ENCODE measurements around the gene BMAL1. TPM values are rescaled to one million over a fixed set of nuclear protein-coding genes. Genes with fewer than 3 reads are reported as not detected.

Gene BMAL1
- total and polyA plus RNA-seq, 2 of the 8 experiments (the other 6 are each of a cell fraction or from before 2014, with no cell fraction given): 6.8 to 6.9 TPM

DNA sequence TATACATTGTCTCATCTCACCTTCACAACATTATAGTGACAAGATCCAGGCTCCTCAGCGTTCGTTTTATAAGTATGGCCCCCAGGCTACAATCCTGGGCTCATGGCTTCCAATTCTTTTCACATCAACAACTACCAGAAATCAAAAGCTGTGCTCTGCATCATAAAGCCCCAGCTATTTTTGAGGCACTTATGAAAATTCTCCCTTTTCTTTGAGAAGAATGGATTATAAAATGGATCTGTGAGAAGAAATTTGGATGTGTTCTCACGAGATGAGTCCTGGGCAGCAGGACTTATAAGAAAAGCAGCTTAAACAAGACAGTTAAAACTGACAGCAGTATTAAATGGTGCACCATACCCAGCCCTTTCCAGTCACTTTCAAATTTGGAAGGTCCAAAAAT lies 105.2 kb downstream of the BMAL1 start:
- Histone ChIP-seq H2BK120ac (replicated peaks; ENCODE audit: low read depth, low read length) (no peak overlapping the region), H3K79me1 (ENCODE audit: low read depth, low read length) (no peaks in the 10 kb centered on the region), H3K9ac (replicated peaks in 1 of 4; ENCODE audit: extremely low read depth in 1 of 4, low read depth in 3 of 4, low read length in 3 of 4) (no peak overlapping the region), H2BK5ac (ENCODE audit: low read depth, low read length) (no peak overlapping the region), H3K9me3 (ENCODE audit: insufficient read depth in 2 of 2, low read depth in 1 of 2, low read length in 1 of 2) (no peaks in the 10 kb centered on the region), H3K18ac (ENCODE audit: extremely low read depth, low read length) (no peak overlapping the region), H3K56ac (replicated peaks; ENCODE audit: insufficient read length, low read depth, low read length) (no peak overlapping the region), H3K14ac (ENCODE audit: insufficient read length) (no peak overlapping the region), H4K91ac (replicated peaks; ENCODE audit: insufficient read length, low read length) (no peak overlapping the region), H3K4me2 (ENCODE audit: insufficient read depth in 1 of 2, low read depth in 2 of 2, low read length in 2 of 2) (no peak overlapping the region), H3K79me2 (ENCODE audit: control insufficient read depth in 1 of 2, insufficient read depth in 2 of 2, low read length in 2 of 2) (no peaks in the 10 kb centered on the region), H4K20me1 (replicated peaks in 1 of 2; ENCODE audit: control insufficient read depth in 1 of 2, insufficient read depth in 2 of 2, low read length in 2 of 2) (no peaks in the 10 kb centered on the region), H3K4me3 (ENCODE audit: extremely low read depth in 1 of 4, insufficient read depth in 2 of 4, low read depth in 3 of 4, low read length in 4 of 4) (no peak overlapping the region), H3K27me3 (replicated peaks in 1 of 4; ENCODE audit: control insufficient read depth in 3 of 4, extremely low read depth in 1 of 4, insufficient read depth in 3 of 4, low read length in 3 of 4) (no peaks in the 10 kb centered on the region), H3K36me3 (ENCODE audit: control insufficient read depth in 2 of 4, insufficient read depth in 4 of 4, low read length in 3 of 4) (peaks cover 0 to 13% (median 0%) of the 10 kb centered on the region in 4 experiments; a peak in 2 of 8 replicates), H3K4ac (replicated peaks; ENCODE audit: insufficient read length, low read depth, low read length) (no peak overlapping the region), H2BK12ac (ENCODE audit: low read depth, low read length) (no peak overlapping the region), H3K23me2 (ENCODE audit: low read depth, low read length) (no peaks in the 10 kb centered on the region), H2AFZ (ENCODE audit: low read length) (no peak overlapping the region), H2BK20ac (ENCODE audit: low read length) (no peak overlapping the region), H4K8ac (ENCODE audit: extremely low read depth, insufficient read depth, low read length) (no peak overlapping the region), H2BK15ac (ENCODE audit: low read length) (no peak overlapping the region), H3K4me1 (replicated peaks in 1 of 4; ENCODE audit: control insufficient read depth in 3 of 4, insufficient read depth in 4 of 4, low read length in 3 of 4) (no peaks in the 10 kb centered on the region), H4K5ac (ENCODE audit: insufficient read length, low read depth, low read length) (no peak overlapping the region), H3K27ac (ENCODE audit: low read depth, low read length) (no peak overlapping the region), H3K23ac (ENCODE audit: insufficient read length) (no peak overlapping the region), H2AK5ac (ENCODE audit: low read depth, low read length) (no peak overlapping the region)
- POLR2A ChIA-PET (ENCODE audit: partially characterized antibody): no interaction called here
- DNase-seq (ENCODE audit: low read depth in 1 of 2, low spot score in 2 of 2): no peak
- CTCF ChIA-PET (ENCODE audit: partially characterized antibody): interaction anchor here (0.9 to 9.4 kb wide), 11 partner anchors 10 to 172 kb away, joined by 3 to 129 read pairs (median 4); no protein-coding TSS in a partner anchor
- no peak for FAIRE-seq
- WGBS, 2 experiments (ENCODE audit: extremely low coverage in 1 of 2, insufficient coverage in 1 of 2, insufficient read length in 1 of 2, insufficient replicate concordance in 2 of 2, low coverage in 1 of 2, low lambda C conversion rate in 2 of 2, missing lambda C conversion rate in 1 of 2): 89% methylated on average over 3 of the region's 3 CpGs; no CpG with 5 or more reads in 1 of the 2 experiments
- TF ChIP-seq, protein P1, sequence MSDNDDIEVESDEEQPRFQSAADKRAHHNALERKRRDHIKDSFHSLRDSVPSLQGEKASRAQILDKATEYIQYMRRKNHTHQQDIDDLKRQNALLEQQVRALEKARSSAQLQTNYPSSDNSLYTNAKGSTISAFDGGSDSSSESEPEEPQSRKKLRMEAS (IDR thresholded peaks at IDR 0.05): no peak
- no peak for TF ChIP-seq SP1 (IDR thresholded peaks at IDR 0.05; ENCODE audit: low read depth, low read length)
- TF ChIP-seq SUZ12 (IDR thresholded peaks at IDR 0.05; ENCODE audit: low read length): no peak
- no peak for TF ChIP-seq RNF2 (IDR thresholded peaks at IDR 0.05; ENCODE audit: borderline replicate concordance, low read depth, low read length, missing control alignments, poor library complexity, severe bottlenecking)
- no peak for TF ChIP-seq CTBP2 (IDR thresholded peaks at IDR 0.05; ENCODE audit: borderline replicate concordance, insufficient read depth, insufficient read length, low read length)
- no peak for TF ChIP-seq SAP30 (IDR thresholded peaks at IDR 0.05; ENCODE audit: insufficient read depth, insufficient replicate concordance, low read length)
- TF ChIP-seq CHD1 (IDR thresholded peaks at IDR 0.05; ENCODE audit: low read depth, low read length): no peak
- TF ChIP-seq BCL11A (IDR thresholded peaks at IDR 0.05; ENCODE audit: low read depth in 2 of 2, low read length in 2 of 2): no peak
- TF ChIP-seq CBX5 (IDR thresholded peaks at IDR 0.05; ENCODE audit: low read depth, low read length): no peak
- no peak for TF ChIP-seq SIRT6 (IDR thresholded peaks at IDR 0.05; ENCODE audit: low read length)
- TF ChIP-seq KDM5A (IDR thresholded peaks at IDR 0.05; ENCODE audit: low read length): no peak
- no peak for TF ChIP-seq TAF7 (optimal IDR thresholded peaks at IDR 0.05; ENCODE audit: borderline replicate concordance, low read depth, low read length)

All from H1 (cell line).